ENCODE data around the gene DLG2.

DLG2 gene

GRCh38 chr11:84648471-84648870, 978.7 kb downstream of the DLG2 start:
- DNase-seq (ENCODE audit: low read depth, low spot score) = no peak
- CTCF ChIA-PET = no interaction called here
- POLR2A ChIA-PET = interaction anchor here (0.9 kb wide), 1 partner anchor 11 kb away, joined by 3 read pairs; no protein-coding TSS in a partner anchor
- no peak for TF ChIP-seq CTCF (IDR thresholded peaks at IDR 0.05; ENCODE audit: insufficient read depth, low read length, missing control alignments)
- no peak overlapping the region for H3K4me3 ChIP-seq (ENCODE audit: low read depth, low read length)

GRCh38 chr11:84645988-84646694, 981.0 kb downstream of the DLG2 start:
- DNase-seq (ENCODE audit: low read depth, low spot score) = no peak
- ChIA-PET CTCF (no interaction called here), POLR2A (no interaction called here)
- no peak for TF ChIP-seq CTCF (IDR thresholded peaks at IDR 0.05; ENCODE audit: insufficient read depth, low read length, missing control alignments)
- H3K4me3 ChIP-seq (ENCODE audit: low read depth, low read length) = no peak overlapping the region

GRCh38 chr11:84642500-84642899, 984.6 kb downstream of the DLG2 start:
- no peak for TF ChIP-seq CTCF (IDR thresholded peaks at IDR 0.05; ENCODE audit: insufficient read depth, low read length, missing control alignments)
- H3K4me3 ChIP-seq (ENCODE audit: low read depth, low read length) = no peak overlapping the region
- no peak for DNase-seq (ENCODE audit: low read depth, low spot score)
- ChIA-PET CTCF (no interaction called here), POLR2A (no interaction called here)

GRCh38 chr11:84634309-84634708, 992.8 kb downstream of the DLG2 start:
- POLR2A ChIA-PET = no interaction called here
- CTCF ChIA-PET = no interaction called here
- DNase-seq (ENCODE audit: low read depth, low spot score) = no peak
- no peak for TF ChIP-seq CTCF (IDR thresholded peaks at IDR 0.05; ENCODE audit: insufficient read depth, low read length, missing control alignments)
- H3K4me3 ChIP-seq (ENCODE audit: low read depth, low read length) = no peak overlapping the region

GRCh38 chr11:84628871-84629620, 998.1 kb downstream of the DLG2 start:
- CTCF ChIA-PET = no interaction called here
- no peak for DNase-seq (ENCODE audit: low read depth, low spot score)
- no peak overlapping the region for H3K4me3 ChIP-seq (ENCODE audit: low read depth, low read length)
- POLR2A ChIA-PET = no interaction called here
- TF ChIP-seq CTCF (IDR thresholded peaks at IDR 0.05; ENCODE audit: insufficient read depth, low read length, missing control alignments) = no peak

GRCh38 chr11:84626256-84626655, 1000.9 kb downstream of the DLG2 start:
- ChIA-PET CTCF (no interaction called here), POLR2A (no interaction called here)
- DNase-seq (ENCODE audit: low read depth, low spot score) = no peak
- TF ChIP-seq CTCF (IDR thresholded peaks at IDR 0.05; ENCODE audit: insufficient read depth, low read length, missing control alignments) = no peak
- H3K4me3 ChIP-seq (ENCODE audit: low read depth, low read length) = no peak overlapping the region
